ENCODE measurements around the gene NGEF.

The NGEF gene

DNA sequence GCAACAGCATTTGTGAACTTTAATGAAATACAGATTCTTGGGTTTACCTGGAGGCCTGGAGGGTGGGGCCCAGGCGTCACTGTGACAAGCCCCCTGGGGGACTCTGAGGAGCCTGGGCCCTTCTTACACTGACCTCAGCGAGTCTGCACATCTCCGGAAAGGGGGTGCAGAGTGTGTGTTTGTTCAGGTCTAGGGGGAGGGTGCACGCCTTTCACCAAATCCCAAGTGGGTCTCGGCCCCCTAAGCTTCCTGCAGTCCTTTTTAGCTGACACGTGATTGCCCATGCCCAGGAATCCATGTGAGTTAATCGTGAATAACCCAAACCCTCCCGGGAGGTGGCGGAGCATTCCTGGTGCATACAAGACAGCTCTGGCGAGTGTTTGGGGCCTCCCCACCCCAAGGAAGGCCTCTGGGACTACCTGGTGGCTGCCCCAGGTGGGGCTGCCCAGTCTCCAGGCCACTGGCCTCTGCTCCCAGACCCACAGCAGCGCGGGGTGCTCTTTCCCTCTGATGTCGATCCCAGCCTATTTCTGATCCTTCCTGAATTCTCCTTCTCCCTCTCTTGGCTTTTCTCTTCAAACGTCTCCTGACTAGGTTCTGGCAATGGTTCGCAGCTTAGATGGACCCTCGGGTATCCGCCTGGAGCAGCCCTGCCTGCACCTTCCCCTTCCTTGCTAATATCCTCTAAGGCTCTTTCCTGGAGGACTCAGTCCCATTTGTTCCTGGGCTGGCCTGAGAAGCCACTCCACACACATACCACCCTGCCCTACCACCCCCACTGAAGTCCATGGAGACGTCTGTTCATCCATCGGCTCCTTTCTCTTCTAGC is 10.0 kb downstream of the NGEF start:
- no peak overlapping the region for H3K27ac Mint-ChIP-seq
- no peaks in the 10 kb centered on the region for H3K36me3 Mint-ChIP-seq (ENCODE audit: low read depth)
- H3K4me3 Mint-ChIP-seq = no peak overlapping the region
- H3K4me1 Mint-ChIP-seq (ENCODE audit: low read depth) = no peaks in the 10 kb centered on the region
- no peaks in the 10 kb centered on the region for H3K27me3 Mint-ChIP-seq
- DNase-seq = no peak
- H3K9me3 Mint-ChIP-seq = no peaks in the 10 kb centered on the region

DNA sequence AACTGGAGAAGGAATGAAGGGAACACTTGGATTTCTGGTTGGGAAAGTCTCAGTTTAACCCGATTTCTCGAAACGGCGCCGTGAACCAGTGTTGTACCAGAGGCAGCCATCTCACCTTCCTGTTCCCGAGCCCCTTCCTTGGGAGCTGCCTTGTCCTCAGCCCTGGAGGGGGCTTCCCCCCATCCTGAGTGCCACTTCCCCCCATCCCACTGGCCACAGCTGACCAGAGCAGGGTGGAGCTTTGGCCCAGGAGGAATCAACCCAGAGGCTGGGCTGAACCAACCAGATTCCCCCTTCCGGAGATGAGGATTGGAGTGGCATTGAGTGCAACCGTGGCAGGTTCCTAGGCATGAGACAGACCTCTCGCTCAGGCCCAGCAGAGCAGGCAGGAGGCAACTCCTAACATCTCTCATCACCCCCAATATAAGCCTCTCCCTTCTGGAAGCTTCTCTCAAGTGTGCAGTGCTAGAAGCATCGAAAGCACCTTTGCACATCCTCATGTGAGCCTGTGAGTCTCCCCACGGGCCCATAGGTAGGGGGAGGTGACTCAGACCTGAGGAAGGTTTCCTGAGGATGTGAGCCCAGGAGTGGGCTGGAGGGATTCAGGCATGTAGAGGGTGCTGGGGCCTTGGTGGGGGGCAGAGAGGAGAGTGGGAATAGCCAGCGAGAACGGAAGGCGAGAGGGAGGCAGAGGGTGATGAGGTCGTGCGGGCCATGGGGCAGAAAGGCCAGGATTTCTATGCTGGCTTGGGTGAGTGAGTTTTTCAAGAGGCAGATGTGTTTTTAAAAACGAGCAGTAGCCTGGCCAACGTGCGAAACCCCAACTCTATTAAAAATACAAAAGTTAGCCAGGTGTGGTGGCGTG is 11.9 kb downstream of the NGEF start:
- H3K9me3 Mint-ChIP-seq = no peaks in the 10 kb centered on the region
- H3K36me3 Mint-ChIP-seq (ENCODE audit: low read depth) = no peaks in the 10 kb centered on the region
- no peaks in the 10 kb centered on the region for H3K4me1 Mint-ChIP-seq (ENCODE audit: low read depth)
- no peak for DNase-seq
- H3K4me3 Mint-ChIP-seq = no peak overlapping the region
- no peaks in the 10 kb centered on the region for H3K27me3 Mint-ChIP-seq
- no peak overlapping the region for H3K27ac Mint-ChIP-seq

DNA sequence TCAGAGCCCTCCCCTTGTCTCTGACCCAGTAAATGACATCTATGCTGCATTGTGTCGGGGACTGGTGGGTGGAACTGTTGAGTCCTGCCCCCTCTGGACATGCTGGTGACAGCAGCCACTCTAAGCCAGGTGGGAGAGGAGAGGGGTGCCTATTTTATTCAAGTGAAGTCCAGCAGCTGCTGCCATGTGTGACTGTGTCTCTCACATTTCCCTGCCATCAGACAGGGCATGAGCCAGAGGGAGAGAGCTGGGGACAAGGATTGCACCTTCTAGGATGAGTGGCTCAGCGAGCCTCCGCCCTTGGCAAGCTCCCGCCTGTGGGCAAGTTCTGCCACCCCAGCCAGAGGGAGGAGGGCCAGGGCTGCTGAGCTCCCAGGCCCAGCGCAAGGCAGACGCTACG is 13.7 kb downstream of the NGEF start:
- DNase-seq = no peak
- Mint-ChIP-seq H3K27me3 (no peaks in the 10 kb centered on the region), H3K4me3 (no peak overlapping the region), H3K36me3 (ENCODE audit: low read depth) (no peaks in the 10 kb centered on the region), H3K4me1 (ENCODE audit: low read depth) (no peaks in the 10 kb centered on the region), H3K27ac (no peak overlapping the region), H3K9me3 (no peaks in the 10 kb centered on the region)

DNA sequence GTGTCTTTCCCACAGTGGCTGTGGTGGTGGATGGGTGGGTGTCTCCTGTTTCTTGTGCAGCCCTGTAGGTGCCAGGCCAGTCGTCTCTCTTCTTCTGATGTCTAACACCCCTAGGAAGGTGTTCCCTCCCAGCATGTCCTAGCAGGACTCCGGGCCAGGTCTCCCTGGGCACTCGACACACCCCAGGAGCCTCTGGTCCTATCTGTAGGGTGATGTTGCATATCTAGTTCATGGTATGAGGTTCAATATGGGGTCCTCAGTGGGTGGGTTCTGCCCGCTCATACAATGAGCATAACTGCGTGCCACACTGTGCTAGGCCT is 14.4 kb downstream of the NGEF start:
- Mint-ChIP-seq H3K27me3 (no peaks in the 10 kb centered on the region), H3K9me3 (no peaks in the 10 kb centered on the region), H3K27ac (no peak overlapping the region), H3K4me3 (no peak overlapping the region), H3K36me3 (ENCODE audit: low read depth) (no peaks in the 10 kb centered on the region), H3K4me1 (ENCODE audit: low read depth) (no peaks in the 10 kb centered on the region)
- DNase-seq = no peak

DNA sequence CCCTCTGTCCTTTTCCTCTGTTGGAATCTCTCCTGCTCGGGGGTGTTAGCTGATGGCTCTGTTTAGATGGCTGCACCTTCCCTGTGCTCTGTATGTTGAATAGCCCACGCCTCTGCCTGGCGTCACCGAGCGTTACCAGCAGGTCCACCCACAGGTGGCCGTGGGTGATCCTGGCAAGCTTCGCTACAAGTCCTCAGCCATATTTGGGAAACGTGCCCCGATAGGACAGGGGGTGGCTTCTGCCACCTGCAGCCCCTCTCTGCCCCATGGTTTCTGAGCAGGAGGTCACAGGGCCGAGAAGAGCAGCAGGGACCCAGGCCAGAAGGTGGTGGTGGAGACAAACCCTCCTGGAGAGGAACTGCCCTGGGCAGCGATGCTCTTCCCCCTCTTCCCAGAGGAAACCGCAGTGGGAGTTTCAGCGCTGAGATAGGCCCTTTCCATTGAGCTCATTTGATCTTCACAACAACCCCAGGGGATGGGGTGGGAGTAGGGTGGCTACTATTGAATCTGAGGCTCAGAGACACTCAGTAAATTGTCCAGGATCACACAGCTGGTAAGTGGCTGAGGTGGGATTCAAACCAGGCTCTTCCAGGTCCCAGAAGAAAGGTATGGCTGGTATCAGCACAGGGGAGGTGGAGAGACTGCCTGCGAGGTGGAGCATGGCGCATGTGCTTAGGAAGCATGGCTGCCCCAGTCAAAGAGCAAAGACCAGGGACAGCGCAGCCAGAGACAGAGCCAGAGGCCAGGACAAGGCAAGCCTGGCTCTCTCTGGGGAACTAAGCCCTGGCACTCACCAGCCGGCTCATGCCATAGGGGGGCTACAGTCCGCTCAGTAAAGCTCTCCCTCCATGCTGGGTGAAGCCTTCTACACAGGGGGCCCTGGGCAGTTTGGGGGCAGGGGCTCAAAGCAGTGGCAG is 15.0 kb downstream of the NGEF start:
- H3K36me3 Mint-ChIP-seq (ENCODE audit: low read depth) = no peaks in the 10 kb centered on the region
- no peak for DNase-seq
- no peak overlapping the region for H3K27ac Mint-ChIP-seq
- H3K4me1 Mint-ChIP-seq (ENCODE audit: low read depth) = no peaks in the 10 kb centered on the region
- no peaks in the 10 kb centered on the region for H3K27me3 Mint-ChIP-seq
- no peaks in the 10 kb centered on the region for H3K9me3 Mint-ChIP-seq
- no peak overlapping the region for H3K4me3 Mint-ChIP-seq

DNA sequence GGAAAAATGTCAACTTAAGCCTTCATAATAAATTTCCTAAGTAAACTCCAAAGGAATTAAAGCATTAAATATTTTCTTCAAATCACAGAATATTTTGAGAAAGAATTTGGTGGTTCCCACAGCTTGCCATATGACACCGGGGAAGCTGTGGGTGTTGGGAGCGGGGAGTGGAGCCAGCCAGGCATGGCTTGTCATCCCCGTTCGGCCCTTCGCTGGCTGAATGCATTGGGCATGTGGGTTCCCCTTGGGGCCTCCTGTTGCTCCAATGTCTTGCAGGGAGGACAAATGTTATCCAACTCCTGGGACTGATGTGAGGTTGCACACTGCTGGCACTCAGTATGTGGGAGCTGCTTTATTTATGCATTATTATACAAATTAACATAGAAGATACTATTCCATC is 18.6 kb downstream of the NGEF start:
- Mint-ChIP-seq H3K27me3 (no peaks in the 10 kb centered on the region), H3K4me1 (ENCODE audit: low read depth) (no peaks in the 10 kb centered on the region), H3K9me3 (no peaks in the 10 kb centered on the region), H3K27ac (no peak overlapping the region), H3K36me3 (ENCODE audit: low read depth) (no peaks in the 10 kb centered on the region), H3K4me3 (no peak overlapping the region)
- DNase-seq = no peak

DNA sequence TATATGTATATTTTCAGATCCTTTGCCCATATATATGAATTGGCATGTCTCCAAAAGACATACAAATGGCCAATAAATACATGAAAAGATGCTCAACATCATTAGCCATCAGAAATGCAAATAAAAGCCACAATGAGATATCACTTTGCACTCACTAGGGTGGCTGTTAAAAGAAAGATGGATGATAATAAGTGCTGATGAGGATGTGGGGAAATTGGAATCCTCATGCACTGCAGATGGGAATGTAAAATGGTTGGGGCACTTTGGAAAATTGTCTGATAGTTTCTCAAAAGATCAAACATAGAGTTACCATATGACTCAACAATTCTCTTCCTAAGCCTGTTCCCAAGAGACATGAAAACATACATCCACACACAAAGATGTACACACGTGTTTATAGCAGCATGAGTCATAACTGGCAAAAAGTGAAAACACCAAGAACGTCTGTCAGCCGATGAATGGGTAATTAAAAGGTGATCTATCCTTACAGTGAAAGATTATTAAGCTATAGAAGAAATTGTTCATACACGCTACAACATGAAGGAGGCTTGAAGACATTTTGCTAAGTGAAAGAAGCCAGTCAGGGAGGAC is 19.7 kb downstream of the NGEF start:
- Mint-ChIP-seq H3K4me3 (no peak overlapping the region), H3K9me3 (no peaks in the 10 kb centered on the region), H3K4me1 (ENCODE audit: low read depth) (peaks cover 2% of the 10 kb centered on the region), H3K36me3 (ENCODE audit: low read depth) (no peaks in the 10 kb centered on the region), H3K27ac (no peak overlapping the region), H3K27me3 (no peaks in the 10 kb centered on the region)
- no peak for DNase-seq

DNA sequence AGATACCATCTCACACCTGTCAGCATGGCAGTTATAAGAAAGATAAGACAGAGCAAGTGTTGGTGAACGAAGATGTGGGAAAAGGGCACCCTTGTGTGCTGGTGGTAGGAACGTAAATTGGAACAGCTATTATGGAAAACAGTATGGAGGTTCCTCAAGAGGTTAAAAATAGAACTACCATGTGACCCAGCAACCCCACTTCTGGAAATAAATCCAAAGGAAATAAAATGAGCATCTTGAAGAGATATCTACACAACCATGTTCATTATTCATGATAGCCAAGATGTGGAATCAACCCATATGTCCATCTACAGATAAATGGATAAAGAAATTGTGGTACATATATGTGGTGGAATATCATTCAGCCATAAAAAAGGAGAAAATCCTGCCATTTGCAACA is 26.9 kb downstream of the NGEF start:
- Mint-ChIP-seq H3K27ac (no peak overlapping the region), H3K4me3 (no peak overlapping the region), H3K27me3 (peaks cover 20% of the 10 kb centered on the region), H3K9me3 (peaks cover 4% of the 10 kb centered on the region), H3K4me1 (ENCODE audit: low read depth) (peaks cover 2% of the 10 kb centered on the region), H3K36me3 (ENCODE audit: low read depth) (no peaks in the 10 kb centered on the region)
- no peak for DNase-seq

DNA sequence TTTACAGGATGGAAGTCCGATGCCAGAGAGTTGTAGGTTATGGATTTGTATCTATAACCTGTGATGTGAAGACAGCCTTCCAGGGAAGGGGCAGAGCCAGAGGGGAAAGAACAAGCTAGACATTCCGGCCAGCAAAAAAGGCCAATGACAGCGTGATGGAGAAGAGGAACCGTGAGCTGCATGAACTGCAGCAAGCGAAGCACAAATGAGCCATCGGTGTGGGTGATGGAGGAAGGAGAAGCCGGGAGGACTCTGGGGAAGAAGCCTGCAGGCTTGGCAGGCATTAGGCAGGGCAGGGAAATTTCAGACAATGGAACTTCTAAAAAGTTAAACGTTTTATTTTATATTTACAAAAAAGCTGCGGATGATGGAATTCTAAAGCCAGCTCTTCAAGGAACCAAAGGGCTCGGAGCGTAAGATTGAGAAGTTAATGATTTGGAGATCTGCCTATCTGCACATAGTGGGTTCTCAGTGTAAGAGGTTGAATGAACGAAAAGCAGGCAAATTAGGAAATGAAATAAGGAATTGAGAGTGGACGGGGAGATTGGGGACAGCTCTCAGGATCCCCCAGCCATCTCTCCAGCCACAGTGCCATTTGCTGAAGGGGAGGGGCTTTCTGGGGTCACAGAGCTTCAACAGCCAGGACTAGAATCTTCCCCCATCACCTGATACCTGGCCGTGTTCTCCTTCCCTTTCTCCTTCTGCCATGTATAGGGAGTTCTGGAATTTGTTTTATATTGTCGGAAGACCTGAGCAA is 28.4 kb downstream of the NGEF start:
- H3K27me3 Mint-ChIP-seq = peaks cover 26% of the 10 kb centered on the region
- H3K36me3 Mint-ChIP-seq (ENCODE audit: low read depth) = no peaks in the 10 kb centered on the region
- DNase-seq = no peak
- peaks cover 4% of the 10 kb centered on the region for H3K9me3 Mint-ChIP-seq
- H3K4me3 Mint-ChIP-seq = no peak overlapping the region
- no peak overlapping the region for H3K27ac Mint-ChIP-seq
- peaks cover 2% of the 10 kb centered on the region for H3K4me1 Mint-ChIP-seq (ENCODE audit: low read depth)

DNA sequence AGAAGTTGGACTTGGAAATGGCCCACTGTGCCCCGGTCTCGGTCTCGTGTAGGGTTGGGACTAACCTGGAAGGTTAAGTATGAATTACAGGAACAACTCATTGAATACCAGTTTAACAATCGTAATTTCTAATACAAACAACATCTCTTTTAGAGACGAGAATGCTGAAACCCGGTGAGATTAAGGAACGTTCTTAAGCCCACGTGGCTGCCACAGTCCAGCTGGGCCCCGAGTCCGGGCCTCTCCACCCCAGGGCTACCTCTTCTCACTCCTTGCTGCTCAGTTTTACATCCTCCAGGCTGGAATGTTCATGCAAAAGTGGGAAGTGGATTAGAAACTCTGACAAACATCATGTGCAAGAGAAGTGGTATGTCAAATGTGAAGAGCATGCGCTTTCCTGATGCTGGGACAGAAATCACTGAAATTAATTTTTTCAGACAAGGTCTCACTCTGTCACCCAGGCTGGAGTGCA is 29.4 kb downstream of the NGEF start:
- peaks cover 4% of the 10 kb centered on the region for H3K9me3 Mint-ChIP-seq
- DNase-seq = no peak
- peaks cover 2% of the 10 kb centered on the region for H3K4me1 Mint-ChIP-seq (ENCODE audit: low read depth)
- H3K4me3 Mint-ChIP-seq = no peak overlapping the region
- no peak overlapping the region for H3K27ac Mint-ChIP-seq
- no peaks in the 10 kb centered on the region for H3K36me3 Mint-ChIP-seq (ENCODE audit: low read depth)
- H3K27me3 Mint-ChIP-seq = peaks cover 26% of the 10 kb centered on the region

DNA sequence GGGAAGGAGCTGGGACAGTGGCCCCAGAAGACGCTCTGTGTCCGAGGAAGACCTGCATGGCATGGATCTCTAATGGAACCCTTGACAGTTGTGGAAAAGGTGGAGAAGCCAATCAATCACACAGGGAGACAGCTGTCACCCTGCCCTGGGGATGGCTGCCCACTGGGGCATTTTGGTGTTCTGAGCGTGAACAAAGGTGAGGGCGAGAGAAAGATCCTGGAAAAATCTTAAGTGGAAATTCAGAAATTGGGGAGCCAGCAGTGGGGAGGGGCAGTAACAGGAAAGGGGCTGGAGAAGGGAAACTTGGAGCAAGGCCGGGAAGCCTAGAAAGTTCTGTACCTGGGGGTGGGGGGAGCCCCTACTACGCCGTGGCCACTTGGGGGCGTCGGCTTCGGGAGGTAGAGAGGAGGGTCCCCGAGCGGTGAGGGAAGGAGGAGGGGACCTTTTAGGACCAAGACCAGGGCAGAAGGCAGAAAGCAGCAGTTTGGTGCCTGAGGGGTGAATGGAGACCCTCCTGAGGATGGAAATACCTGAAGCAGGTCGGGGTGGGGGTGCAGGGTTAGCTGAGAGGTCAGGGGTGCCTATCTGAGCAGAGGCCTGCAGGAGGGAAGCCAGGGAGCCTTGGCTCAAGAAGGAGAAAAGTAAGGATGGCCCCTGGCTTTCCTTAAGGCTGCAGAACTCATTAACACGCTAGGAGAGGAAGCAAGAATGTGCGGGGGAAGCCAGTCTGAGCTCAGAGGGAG is 30.0 kb downstream of the NGEF start:
- Mint-ChIP-seq H3K36me3 (ENCODE audit: low read depth) (no peaks in the 10 kb centered on the region), H3K4me1 (ENCODE audit: low read depth) (no peaks in the 10 kb centered on the region), H3K4me3 (no peak overlapping the region), H3K9me3 (peaks cover 4% of the 10 kb centered on the region), H3K27me3 (peaks cover 26% of the 10 kb centered on the region), H3K27ac (no peak overlapping the region)
- DNase-seq = no peak

DNA sequence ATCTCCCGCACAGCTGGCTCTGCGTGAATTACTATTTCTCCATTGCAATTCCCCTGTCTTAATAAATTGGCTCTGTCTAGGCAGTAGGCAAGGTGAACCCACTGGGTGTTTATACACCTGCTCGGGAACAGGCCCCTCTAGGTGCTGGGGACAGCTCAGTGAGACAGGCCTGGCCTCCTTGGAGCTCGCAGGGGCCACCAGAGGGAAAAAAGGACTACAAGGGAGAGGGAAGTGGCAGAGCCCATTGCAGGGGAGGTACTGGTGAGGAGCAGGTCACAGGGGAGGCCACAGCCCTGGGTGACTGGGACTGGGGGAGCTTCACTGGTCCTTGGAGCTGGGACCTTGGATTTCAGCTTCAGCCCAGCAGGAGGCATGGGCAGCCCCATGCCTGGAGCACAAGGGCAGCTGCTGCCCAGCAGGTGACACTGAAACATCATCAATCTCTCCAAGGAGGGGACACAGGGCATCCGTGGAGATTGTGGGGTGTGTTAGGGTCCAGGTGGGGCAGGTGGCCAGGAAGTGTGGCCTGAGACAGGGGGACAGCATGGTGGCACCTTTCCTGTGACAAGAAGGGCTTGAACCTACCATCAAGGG is 31.2 kb downstream of the NGEF start:
- Mint-ChIP-seq H3K9me3 (peaks cover 4% of the 10 kb centered on the region), H3K4me1 (ENCODE audit: low read depth) (no peaks in the 10 kb centered on the region), H3K27me3 (peaks cover 26% of the 10 kb centered on the region), H3K36me3 (ENCODE audit: low read depth) (no peaks in the 10 kb centered on the region), H3K27ac (no peak overlapping the region), H3K4me3 (no peak overlapping the region)
- no peak for DNase-seq

DNA sequence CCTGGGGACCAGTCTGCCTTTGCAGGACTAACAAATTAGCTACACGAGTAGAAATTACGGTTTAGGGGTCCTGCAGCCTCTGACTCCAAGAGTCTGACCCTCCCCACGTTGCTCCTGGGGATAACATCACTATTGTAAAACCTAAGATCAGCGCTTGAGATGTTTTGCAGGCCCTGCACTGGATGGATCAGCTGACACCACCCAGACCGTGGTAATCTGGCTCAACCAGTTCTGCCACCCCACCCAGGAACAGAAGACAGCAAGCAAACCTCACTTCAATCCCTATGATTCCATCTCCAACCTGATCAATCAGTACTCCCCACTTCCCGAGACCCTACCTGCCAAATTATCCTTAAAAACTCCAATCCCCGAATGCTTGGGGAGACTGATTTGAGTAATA is 31.7 kb downstream of the NGEF start:
- Mint-ChIP-seq H3K27me3 (peaks cover 26% of the 10 kb centered on the region), H3K9me3 (peaks cover 4% of the 10 kb centered on the region), H3K4me3 (no peak overlapping the region), H3K4me1 (ENCODE audit: low read depth) (no peaks in the 10 kb centered on the region), H3K27ac (no peak overlapping the region), H3K36me3 (ENCODE audit: low read depth) (no peaks in the 10 kb centered on the region)
- no peak for DNase-seq
